PC-3 (cell line): ENCODE results near the gene TRA2B.

Experiments
- CTCF ChIP-seq: fragments of 300-600 bp; sonication (generic); conservative IDR thresholded peaks from 2 replicates; pipeline ENCODE4 v1.5.1; 2017; ENCODE audit warnings: antibody characterized with exemption, low read depth, mild to moderate bottlenecking, low read length
- EZH2 ChIP-seq: fragments of 300-600 bp; sonication (generic); IDR thresholded peaks from one replicate; pipeline ENCODE4 v1.6.1; 2017; ENCODE audit warnings: antibody characterized with exemption, mild to moderate bottlenecking, low read length; ENCODE audit not compliant: unreplicated experiment
- EZH2phosphoT487 ChIP-seq: fragments of 300-600 bp; sonication (generic); IDR thresholded peaks from 2 replicates; pipeline ENCODE4 v1.6.1; 2018; ENCODE audit warnings: mild to moderate bottlenecking, antibody characterized with exemption, low read length, borderline replicate concordance

GRCh38 chr3:185961675-185962232, 23.9 kb upstream of the TRA2B start:
- TF ChIP-seq CTCF (no peak), EZH2phosphoT487 (no peak), EZH2 (no peak)
